Activated naive CD8-positive, alpha-beta T cell treated with anti-CD3 and anti-CD28 coated beads for 36 hours (primary cell): ENCODE results near the gene ST8SIA6. TPM values are rescaled to one million over a fixed set of nuclear protein-coding genes. Genes with fewer than 3 reads are reported as not detected.

Experiments used
- DNase-seq: peaks from one replicate; pipeline ENCODE4 v3.0.0; 2021
- H3K27ac Mint-ChIP-seq: one replicate; pipeline ENCODE4 v1.8.0; 2022; ENCODE audit warnings: mild to moderate bottlenecking, moderate library complexity, mixed read lengths
- H3K27me3 Mint-ChIP-seq: one replicate; pipeline ENCODE4 v1.8.0; 2022; ENCODE audit warnings: mild to moderate bottlenecking, mixed read lengths
- H3K36me3 Mint-ChIP-seq: one replicate; pipeline ENCODE4 v1.8.0; 2021; ENCODE audit warnings: mild to moderate bottlenecking, mixed read lengths
- H3K4me1 Mint-ChIP-seq: one replicate; pipeline ENCODE4 v1.8.0; 2021; ENCODE audit warnings: mixed read lengths
- H3K4me3 Mint-ChIP-seq: one replicate; pipeline ENCODE4 v1.8.0; 2022; ENCODE audit warnings: mild to moderate bottlenecking, moderate library complexity, mixed read lengths
- H3K9me3 Mint-ChIP-seq: one replicate; pipeline ENCODE4 v1.8.0; 2022; ENCODE audit warnings: mixed read lengths
- total RNA-seq, 2 experiments: library from RNA; stranded (reverse); gene quantifications; one replicate each; pipeline ENCODE4 v1.2.3, GENCODE V29; 2021

ST8SIA6 gene
- total RNA-seq, 2 experiments from 2014 or later: not detected

DNA sequence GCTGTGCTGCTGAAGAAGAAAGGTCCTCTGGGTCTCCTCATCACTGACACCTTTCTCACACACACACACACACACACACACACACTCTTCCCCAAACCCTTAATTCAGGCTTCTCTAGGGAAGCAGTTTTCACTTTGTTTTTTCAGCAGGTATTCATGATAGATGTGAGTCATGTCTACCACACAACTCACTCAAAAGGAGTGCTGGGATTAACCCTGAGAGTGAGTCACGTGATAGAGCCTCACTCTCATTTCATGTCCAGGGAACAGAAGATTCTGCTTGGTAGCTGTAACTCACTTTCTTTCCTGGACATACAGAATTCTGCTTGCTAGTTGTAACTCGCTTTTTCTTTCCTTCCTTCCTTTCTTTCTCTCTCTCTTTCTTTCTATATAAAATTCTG lies 181.0 kb downstream of the ST8SIA6 start:
- Mint-ChIP-seq H3K4me3 (no peak overlapping the region), H3K27me3 (no peaks in the 10 kb centered on the region)
- no peak for DNase-seq

DNA sequence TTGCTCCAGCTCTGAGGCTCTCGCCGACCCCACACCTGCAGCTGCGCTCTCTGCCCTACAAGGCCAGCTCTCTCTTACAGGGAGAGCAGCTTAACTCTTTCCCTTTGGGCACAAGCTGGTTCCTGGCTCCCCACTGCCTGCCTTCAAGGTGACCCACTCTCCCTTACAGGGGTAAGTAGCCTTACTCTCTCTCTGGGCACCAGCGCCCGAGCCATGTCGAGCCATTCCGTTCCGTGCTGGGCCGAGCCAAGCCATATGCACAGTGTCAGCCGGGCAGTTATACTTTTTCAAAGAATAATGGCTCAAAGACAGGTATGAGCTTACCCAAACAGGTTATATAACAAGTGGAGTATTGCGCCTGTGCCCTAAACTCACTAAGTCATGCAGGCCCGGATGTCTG lies 181.7 kb downstream of the ST8SIA6 start:
- H3K27ac Mint-ChIP-seq: no peak overlapping the region
- no peak overlapping the region for H3K4me3 Mint-ChIP-seq
- no peaks in the 10 kb centered on the region for H3K27me3 Mint-ChIP-seq
- peaks cover 5% of the 10 kb centered on the region for H3K9me3 Mint-ChIP-seq
- H3K4me1 Mint-ChIP-seq: peaks cover 2% of the 10 kb centered on the region
- H3K36me3 Mint-ChIP-seq: no peaks in the 10 kb centered on the region
- no peak for DNase-seq

More for the DNA sequence above, 181.0 kb downstream of the ST8SIA6 start:
- peaks cover 2% of the 10 kb centered on the region for H3K4me1 Mint-ChIP-seq
- no peak overlapping the region for H3K27ac Mint-ChIP-seq
- H3K36me3 Mint-ChIP-seq: no peaks in the 10 kb centered on the region
- peaks cover 6% of the 10 kb centered on the region for H3K9me3 Mint-ChIP-seq

Other genes with a start within 250 kb of the ST8SIA6 start
- 100 to 1,000 TPM; 657 TPM for gene VIM, start 226.4 kb downstream of the ST8SIA6 start, total RNA-seq
- gene HACD1, start 162.8 kb upstream of the ST8SIA6 start, total RNA-seq: 1 to 10 TPM; 3.5 TPM
- gene STAM, start 189.6 kb upstream of the ST8SIA6 start, total RNA-seq: 10 to 100 TPM; 21.6 to 22.7 TPM